NCI-H82 treated with DMSO at 0.1 percent for 48 hours (cell line): ENCODE data around the gene U2SURP.
"Not testable (repeated sequence)": the region's sequence is repeated elsewhere in the genome, so short reads cannot be mapped to it uniquely, and the experiment has no call there.

ENCODE experiments used
- DNase-seq: peaks from one replicate; lab custom pipeline; 2025; ENCODE audit not compliant: unreplicated experiment; lab: John Stamatoyannopoulos, UW

The U2SURP gene

DNA sequence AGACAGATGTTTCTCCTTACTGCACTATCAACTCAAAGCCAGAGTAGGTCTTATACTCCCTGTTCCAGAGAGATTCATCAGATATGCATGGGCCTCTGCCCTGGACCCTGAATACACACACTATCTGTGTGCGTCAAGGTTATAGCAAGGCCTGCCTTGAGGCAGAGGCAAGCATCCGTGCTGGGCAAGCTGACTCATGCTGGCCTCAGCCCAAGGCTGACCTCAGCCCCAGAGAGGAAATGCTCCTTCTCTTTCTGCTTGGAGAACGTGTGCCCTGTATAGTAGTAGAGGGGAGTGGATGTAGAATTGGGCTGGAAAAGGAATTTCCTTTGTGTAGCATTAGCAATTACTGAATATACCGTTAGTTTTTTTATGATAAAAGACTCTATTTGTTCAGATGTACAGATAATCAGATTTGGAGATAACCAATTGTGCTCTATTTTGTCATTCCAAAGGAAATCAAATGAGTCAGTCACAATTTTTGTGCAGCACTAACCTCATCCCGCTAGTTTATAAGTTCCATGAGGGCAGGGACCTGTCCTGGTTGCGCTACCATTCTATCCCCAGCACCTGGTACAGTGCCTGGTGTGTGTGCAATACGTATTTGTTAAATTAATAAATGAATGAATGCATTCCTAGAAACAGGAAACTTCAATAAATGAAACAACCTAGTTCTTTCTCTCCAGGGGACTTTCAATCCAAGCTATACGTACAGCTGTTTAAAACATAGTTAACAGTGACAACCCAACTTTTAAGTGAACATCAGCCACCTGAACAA lies 24.6 kb upstream of the U2SURP start:
- no peak for DNase-seq

DNA sequence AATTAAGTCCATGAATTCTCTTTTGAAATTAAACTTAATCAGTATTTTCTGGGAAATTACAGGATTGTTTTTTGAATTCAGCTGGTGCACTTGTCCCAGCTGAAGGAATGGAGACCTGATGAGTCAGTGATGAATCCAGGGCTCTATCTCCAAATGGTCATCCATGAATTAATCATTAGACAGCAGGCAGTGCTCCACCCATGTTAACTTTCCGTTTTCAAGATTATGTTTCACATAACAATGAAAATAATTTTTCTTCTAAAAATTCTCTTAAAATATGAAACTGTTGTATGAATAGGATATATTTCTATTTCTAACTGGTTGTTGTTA lies 24.0 kb upstream of the U2SURP start:
- DNase-seq, result no peak

DNA sequence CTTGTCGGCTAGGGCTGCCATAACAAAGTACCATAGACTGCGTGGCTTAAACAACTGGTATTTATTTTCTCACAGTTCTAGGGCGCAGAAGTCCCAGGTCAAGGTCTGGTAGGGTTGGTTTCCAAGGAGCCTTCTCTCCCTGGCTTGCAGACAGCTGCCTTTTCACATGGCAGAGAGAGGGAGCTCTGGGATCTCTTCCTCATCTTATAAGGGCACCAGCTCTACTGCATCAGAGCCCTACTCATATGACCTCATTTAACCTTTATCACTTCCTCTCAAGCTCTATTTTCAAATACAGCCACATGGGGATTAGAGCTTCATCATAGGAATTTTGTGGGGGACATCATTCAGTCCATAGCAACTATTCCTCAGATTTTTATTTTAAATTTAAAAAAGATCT lies 20.3 kb upstream of the U2SURP start:
- peak; percentile 68 for DNase-seq

DNA sequence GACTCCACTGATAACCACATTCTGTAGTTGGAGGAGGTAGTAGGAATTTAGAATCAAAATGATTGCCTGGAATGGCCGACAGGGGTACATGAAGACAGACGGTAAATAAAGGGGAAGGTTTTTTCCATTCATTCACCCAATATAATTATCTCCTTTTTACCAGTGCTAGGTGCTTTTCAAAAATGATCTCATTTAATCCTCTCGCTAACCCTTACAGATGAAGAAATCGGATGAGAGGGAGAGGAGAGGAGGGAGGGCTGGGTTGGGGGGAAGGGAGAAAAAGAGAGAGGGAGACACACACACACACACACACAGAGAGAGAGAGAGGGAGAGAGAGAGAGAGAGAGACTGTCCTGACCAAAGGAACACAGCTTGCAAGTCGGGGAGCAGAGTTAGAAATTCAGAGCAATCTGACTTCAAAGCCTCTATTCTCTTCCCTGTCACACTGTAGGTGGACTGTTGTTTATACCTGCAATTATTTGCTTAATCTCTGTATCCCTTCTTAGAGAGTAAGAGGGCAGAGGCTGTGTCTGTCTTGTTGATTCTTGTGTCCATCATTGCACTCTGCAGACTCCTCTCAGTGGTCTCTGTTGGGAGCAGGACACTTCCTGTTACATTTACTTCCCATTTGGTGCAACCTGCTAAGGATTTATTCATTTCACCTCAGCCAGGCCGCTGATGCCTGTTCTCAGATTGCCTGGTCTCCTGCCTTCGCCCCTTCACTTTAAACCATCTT lies 19.2 kb upstream of the U2SURP start:
- DNase-seq, result peak; percentile 80

DNA sequence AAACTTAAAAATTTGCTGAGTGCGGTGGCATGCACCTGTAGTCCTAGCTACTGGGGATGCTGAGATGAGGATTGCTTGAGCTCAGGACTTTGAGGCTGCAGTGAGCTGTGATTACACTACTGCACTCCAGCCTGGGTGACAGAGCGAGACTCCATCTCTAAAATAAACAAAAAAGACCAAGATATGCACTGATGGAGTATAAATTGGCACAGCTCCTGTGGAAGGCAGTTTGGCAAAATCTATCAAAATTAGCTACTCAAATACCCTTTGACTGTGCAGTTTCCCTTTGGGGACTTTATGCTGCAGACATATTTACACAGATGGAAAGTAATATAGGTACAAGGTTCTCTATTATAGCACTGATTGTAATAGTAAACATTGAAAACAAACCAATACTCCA lies 18.1 kb upstream of the U2SURP start:
- DNase-seq, result no peak

DNA sequence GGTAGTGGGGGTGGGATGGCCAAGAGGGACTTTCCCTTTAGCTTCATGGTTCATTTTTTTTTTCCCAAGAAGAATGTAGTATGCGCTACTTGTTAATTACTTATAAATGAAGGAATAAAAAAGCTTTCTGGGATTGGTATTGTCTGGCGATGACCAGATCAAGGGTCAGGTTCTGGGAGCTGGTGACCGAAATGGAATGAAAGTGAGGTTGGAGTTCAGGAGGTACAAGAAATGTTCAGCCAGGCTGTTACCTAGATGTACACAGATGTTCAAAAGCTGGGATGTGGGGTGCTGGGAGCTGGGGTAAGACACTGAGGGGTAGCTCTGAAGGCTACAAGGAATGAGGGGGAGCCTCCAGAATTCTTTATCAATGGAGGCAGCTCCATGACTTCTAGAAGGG lies 17.1 kb upstream of the U2SURP start:
- DNase-seq, result no peak

DNA sequence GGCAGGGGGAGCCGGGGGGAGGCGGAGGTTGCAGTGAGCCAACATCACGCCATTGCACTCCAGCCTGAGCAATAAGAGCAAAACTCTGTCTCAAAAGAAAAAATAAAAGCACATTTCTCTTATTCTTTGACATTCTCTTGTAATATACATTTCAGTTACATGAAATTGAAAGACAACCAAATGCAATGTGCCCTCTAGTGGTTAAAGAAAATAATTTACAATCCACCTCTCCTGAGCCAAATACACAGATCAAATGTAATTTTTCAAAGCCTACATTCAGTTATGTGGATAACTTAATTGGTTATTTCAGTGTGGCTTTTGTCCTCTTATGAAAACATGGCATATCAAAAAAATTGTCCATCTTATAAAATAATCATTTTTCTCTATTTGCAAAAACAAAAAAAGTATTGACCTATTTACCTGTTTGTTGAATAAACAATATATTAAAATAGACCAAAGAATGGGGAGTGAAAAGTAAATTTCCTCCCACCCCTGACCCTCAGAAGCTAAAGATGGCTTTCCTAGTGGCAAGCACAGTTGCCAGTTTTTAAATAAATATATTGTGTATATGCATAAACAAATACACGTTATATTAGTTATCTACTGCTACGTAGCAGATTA lies 14.2 kb upstream of the U2SURP start:
- DNase-seq, result peak; percentile 50

DNA sequence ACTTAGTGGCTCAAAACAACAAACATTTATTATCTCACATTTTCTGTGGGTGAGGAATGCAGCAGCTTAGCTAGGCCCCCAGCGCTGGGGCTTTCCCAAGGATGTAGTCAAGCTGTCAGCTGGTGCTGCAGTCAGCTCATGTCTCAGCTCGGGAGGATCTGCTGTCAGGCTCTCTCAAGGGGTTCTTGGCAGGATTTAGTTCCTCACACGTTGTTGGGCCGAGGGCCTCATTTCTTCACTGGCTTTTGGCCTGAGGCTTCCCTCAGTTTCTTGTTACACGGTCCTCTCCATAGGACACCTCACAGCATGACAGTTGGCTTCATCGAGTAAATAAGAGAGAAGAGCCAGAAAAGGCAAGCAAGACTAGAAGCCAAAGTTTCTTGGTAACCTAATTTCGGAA lies 13.7 kb upstream of the U2SURP start:
- DNase-seq, result no peak

DNA sequence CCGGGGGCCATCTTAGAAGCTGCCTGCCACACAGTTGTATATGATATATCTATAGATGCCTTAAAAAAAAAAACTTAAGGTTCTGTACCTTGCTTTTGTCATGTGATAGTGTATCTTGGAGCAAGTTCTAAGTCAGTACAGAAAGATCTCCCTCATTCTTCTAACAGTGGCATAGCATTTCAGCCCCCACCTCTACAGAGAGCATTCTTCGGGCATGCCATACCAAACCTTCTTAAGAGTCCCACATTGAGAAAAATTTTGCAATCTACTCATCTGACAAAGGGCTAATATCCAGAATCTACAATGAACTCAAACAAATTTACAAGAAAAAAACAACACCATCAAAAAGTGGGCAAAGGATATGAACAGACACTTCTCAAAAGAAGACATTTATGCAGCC lies 13.1 kb upstream of the U2SURP start:
- DNase-seq, result not testable (repeated sequence)

DNA sequence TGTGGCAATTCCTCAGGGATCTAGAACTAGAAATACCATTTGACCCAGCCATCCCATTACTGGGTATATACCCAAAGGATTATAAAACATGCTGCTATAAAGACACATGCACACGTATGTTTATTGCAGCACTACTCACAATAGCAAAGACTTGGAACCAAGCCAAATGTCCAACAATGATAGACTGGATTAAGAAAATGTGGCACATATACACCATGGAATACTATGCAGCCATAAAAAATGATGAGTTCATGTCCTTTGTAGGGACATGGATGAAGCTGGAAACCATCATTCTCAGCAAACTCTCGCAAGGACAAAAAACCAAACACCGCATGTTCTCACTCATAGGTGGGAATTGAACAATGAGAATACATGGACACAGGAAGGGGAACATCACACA lies 12.5 kb upstream of the U2SURP start:
- not testable (repeated sequence) for DNase-seq

DNA sequence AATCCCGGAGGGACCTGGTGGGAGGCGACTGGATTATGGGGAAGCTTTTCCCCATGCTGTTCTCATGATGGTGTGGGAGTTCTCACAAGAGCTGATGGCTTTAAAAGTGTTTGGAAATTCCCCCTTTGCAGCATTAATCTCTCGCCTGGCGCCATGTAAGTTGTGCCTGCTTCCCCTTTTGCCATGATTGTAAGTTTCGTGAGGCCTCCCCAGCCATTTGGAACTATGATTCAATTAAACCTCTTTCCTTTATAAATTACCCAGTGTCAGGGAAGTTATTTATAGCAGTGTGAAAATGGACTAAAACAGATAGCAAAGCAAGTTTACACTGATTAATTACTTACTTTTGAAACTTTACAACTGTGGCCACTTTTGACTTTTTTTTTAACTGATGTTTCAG lies 10.6 kb upstream of the U2SURP start:
- DNase-seq, result no peak

DNA sequence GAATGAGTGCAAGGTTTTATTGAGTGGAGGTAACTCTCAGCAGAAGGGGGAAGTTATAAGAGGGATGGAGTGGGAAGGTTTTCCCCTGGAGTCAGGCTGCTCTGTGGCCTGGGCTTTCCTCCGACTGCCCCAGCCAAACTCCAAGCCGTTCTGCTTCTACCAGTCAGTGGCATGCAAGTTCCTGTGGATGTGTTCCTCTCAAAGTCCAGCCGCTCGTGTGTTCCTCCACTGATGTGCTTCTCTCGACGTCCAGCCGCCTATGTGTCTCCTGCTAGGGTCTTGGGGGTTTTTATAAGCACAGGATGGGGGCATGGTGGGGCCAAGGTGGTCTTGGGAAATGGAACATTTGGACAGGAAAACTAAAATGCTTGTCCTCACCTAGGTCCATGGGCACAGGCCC lies 9.0 kb upstream of the U2SURP start:
- DNase-seq, result no peak

DNA sequence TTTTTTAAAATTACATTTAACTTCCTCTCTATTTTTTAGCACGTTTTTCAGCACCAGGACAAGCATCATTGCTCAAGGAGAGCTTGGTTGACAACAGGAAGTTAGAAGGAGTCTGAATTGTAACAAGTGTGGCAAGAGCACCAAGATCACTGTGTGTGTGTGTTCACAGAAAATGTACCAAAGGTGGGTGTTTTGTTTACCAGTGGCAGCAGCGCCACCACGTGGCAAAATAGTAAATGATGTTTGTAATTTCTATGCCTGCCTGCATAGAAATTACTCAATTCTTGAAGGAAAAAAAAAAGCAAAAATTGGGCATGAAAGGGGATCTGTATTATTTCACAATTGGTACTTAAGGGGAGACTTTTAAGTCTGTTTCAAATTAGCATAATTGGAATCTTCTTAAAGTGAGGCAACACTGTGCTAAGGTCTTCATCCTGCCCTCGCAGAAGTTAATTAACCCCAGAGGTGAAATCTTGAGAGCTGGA lies 7.4 kb upstream of the U2SURP start:
- DNase-seq, result peak; percentile 44

DNA sequence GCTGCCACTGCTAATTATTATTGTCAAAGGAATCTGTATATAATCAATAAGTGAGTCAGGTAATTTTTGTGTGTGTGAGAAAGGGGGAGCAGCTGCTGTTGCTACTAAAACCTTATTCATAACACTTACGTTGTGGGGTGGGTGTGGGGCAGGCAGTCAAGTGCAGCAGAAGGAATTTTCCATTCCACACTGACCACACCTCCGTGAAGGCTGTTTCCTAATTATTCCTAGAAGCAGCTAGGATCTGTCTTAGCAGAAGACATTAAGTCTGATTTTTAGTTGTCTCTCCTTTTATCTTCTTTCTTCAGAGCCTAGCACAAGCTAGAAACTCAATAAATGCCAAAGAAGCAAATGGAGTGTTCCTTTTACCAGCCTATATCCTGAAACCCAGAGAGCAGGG lies 4.0 kb upstream of the U2SURP start:
- DNase-seq, result no peak

DNA sequence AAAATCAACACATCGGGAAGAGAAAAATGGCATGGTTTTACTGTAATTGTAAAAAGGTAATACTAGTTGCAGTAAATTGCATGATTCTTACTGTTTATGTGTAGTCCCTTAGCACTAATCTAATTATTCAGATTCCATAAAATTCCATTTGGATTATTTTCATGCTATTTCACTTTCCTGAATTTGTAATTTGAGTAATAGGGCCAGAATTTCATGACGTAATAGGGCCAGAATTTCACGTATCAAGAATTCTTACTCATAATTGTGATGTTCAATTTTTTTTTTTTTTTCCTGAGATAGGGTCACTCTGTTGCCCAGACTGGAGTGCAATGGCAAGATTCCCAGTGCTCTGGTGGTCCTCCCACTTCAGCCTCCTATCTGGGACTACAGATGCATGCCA lies 2.9 kb upstream of the U2SURP start:
- no peak for DNase-seq

DNA sequence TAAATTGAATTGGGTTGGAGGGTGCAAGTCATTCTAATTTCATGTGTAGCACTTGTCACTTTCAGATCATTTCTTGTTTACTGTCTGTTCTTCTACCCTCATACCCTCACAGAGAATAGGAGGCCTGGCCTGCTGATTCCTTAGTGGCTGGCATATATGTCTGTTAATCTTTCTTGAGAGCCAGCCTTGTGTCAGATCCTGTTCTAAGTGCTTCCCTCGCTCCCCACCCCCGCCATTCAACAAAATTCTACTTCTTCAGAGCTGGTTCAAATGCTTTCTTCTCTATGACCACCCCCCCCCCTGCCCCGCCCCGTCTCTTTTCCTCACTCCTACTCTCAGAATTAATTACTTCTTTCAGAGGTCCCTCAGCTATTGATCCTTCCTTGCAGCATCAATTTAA lies 1.5 kb upstream of the U2SURP start:
- no peak for DNase-seq

DNA sequence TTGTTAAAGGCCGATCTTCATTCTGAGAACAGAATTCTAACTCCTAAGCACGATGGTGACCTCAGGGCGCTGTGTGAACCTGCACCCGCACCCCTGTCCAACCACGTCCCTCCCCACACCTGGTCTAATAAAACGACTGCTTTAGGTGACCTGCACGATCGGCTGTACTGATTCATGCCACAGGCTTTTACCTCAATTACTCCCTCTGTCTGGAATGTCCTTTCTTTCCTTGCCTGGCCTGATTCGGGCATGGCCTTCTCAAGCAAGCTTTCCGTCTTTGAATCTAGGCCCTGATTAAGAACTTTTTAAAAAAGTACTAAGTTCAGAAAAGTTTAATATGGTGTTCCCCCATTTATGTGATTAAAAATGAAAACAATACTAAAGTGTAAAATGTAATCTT lies 842 bp upstream of the U2SURP start:
- DNase-seq, result no peak

DNA sequence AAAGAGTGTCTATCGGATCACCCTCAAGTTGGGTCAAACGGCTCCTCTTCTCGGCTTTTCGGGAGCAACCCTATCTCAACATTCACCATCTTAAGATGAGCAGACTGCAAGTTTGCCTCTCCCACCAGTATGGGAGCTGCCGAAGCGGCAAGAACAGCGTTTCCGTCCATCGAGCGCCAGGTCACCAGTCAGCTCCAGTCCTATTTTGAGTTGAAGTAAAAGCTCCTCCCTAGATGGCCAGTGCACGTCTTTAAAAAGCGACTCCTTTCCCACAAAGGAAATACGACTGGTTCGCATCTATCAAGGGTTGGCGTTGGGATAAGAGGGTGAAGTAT lies 369 bp upstream of the U2SURP start:
- DNase-seq, result no peak

DNA sequence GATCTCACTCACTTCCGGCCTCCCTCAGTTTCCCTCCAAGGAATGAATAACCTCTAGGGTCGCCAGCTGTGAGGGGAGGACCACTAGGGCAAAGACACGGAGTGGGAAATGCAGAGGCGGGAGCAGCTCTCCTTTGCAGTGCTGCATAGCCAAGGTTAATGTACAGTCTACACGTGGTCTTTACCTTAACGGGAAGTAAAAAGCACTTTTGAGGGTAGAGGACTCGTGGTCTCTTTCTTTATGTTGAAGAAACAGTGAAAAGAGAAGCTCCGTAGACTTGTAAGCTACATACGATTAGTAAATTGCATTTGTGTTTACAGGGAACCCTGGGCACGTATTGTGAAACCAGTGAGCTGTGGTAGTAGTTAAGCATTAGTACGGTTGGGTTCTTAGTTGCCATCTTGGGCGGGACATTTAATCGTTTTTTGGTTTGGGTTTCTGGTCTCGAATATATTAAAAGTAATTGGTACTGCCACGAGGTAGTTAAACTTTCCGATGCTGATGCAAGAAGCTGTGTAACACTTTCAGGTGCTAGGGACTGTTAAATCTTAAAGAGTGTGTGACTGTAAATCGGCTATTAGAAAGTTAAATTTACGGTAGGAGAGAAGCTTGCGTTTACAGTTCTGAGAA lies 828 bp downstream of the U2SURP start:
- peak; percentile 49 for DNase-seq

DNA sequence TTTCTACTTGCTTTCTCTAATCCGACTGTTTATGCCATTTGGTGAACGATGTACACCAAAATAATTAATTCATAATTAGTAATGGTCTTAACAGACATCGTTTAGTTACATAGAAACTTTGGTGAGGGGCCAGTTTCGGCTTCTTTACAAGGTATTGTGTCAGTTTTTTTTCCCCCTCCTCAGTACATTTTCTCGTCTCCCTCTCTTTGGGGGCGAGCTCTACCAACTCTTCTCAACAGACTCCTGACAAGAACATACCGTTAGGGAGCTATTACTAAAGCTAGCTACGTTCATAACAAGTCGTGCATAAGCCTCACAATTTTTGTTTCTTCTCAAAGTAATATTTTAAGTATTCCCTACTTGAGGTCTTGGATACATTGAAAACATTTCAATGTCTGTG lies 1.4 kb downstream of the U2SURP start:
- no peak for DNase-seq

DNA sequence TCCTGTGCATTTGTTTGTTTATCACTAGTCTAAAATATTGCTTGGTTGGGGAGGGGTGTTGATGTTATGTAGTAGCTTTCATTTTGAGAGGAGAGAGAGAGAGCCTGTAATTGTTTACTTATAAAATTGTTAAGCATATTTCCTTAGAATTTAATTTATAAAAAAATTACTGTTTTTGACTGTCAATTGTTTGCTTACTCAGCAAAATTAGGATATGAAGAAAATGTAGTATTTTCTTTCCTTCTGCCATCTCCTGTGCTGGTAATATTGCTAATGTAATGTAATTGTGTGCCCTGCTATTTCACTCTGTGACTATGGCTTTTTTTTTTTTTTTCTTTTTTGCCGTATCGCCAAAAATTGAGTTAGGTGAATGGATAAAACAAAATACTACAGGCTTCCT lies 3.5 kb downstream of the U2SURP start:
- DNase-seq, result no peak

DNA sequence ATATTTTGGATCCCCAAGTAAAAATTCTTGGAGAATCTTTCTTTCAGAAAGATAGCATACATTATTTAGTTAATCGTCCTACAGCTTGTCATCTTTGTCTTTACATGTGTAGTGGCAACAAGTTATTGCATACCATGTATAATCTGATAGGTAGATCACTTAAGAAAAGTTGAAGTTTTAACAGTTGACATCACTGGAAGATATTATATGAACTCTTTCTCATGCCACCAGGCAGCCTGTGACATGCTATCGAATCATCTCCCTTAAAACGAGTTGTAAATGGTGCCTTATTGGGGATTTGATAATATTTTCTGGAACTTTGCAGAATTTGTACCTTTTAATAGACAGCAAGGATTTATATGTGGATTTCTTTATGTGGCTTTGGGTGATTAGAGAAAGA lies 8.7 kb downstream of the U2SURP start:
- DNase-seq, result no peak
